Liver (tissue), 9 donors: ENCODE data around the gene SPIRE2. TPM values are rescaled to one million over a fixed set of nuclear protein-coding genes. Genes with fewer than 3 reads are reported as not detected.
"Not testable (repeated sequence)": the region's sequence is repeated elsewhere in the genome, so short reads cannot be mapped to it uniquely, and the experiment has no call there.

Experiments used
- DNase-seq: peaks from one replicate; pipeline ENCODE4 v3.0.0-alpha.2; 2017; ENCODE audit warnings: low spot score
- H3K27ac ChIP-seq, 2 donors: one replicate each; pipeline ENCODE4 v1.7.0; 2013; ENCODE audit warnings: inconsistent platforms in 2 of 2, low read length in 2 of 2, control low read depth in 1 of 2, low read depth in 1 of 2, mild to moderate bottlenecking in 1 of 2
- H3K27me3 ChIP-seq, 4 donors: one replicate each; pipeline versions ENCODE4 v1.6.1 to v1.7.0; 2013; ENCODE audit warnings: low read length in 3 of 4, inconsistent platforms in 1 of 4, mild to moderate bottlenecking in 1 of 4, moderate library complexity in 1 of 4; ENCODE audit not compliant: control insufficient read depth in 4 of 4, insufficient read depth in 4 of 4
- H3K36me3 ChIP-seq, 4 donors: one replicate each; pipeline versions ENCODE4 v1.6.1 to v1.7.0; 2013; ENCODE audit warnings: low read length in 3 of 4, mild to moderate bottlenecking in 3 of 4, low read depth in 1 of 4, moderate library complexity in 1 of 4; ENCODE audit not compliant: control insufficient read depth in 4 of 4, insufficient read depth in 3 of 4
- H3K4me1 ChIP-seq, 4 donors: one replicate each; pipeline versions ENCODE4 v1.6.1 to v1.7.0; 2013; ENCODE audit warnings: low read length in 3 of 4, mild to moderate bottlenecking in 3 of 4, moderate library complexity in 1 of 4; ENCODE audit not compliant: control insufficient read depth in 4 of 4, insufficient read depth in 4 of 4
- H3K4me3 ChIP-seq, 3 donors: one replicate each; pipeline versions ENCODE4 v1.6.1 to v1.7.0; 2013; ENCODE audit warnings: low read length in 3 of 3, control low read depth in 1 of 3, low read depth in 1 of 3, mild to moderate bottlenecking in 1 of 3
- H3K9ac ChIP-seq, 2 donors: one replicate each; pipeline ENCODE4 v1.7.0; 2013; ENCODE audit warnings: low read length in 2 of 2, mild to moderate bottlenecking in 2 of 2, moderate library complexity in 2 of 2, control low read depth in 1 of 2, low read depth in 1 of 2
- H3K9me3 ChIP-seq, 4 donors: one replicate each; pipeline versions ENCODE4 v1.6.1 to v1.7.0; 2013; ENCODE audit warnings: low read length in 3 of 4; ENCODE audit not compliant: control insufficient read depth in 4 of 4
- EGR1 ChIP-seq, 2 donors: IDR thresholded peaks; 2 replicates each; pipeline ENCODE4 v1.6.1; 2016 to 2018; ENCODE audit warnings: antibody characterized with exemption in 2 of 2, low read depth in 2 of 2
- FOXA1 ChIP-seq: IDR thresholded peaks from 2 replicates; pipeline ENCODE4 v1.6.1; 2016; ENCODE audit warnings: antibody characterized with exemption
- FOXA2 ChIP-seq: IDR thresholded peaks from 2 replicates; pipeline ENCODE4 v1.6.1; 2016; ENCODE audit warnings: antibody characterized with exemption
- GABPA ChIP-seq, 2 donors: IDR thresholded peaks in 1 of 2; conservative IDR thresholded peaks in 1 of 2; 2 replicates each; pipeline ENCODE4 v1.6.1; 2016; ENCODE audit warnings: antibody characterized with exemption in 2 of 2, mild to moderate bottlenecking in 1 of 2, moderate library complexity in 1 of 2
- HNF4A ChIP-seq, 2 donors: conservative IDR thresholded peaks; 2 replicates each; pipeline ENCODE4 v1.6.1; 2016; ENCODE audit warnings: antibody characterized with exemption in 2 of 2, mild to moderate bottlenecking in 2 of 2
- HNF4G ChIP-seq: IDR thresholded peaks from 2 replicates; pipeline ENCODE4 v1.6.1; 2016; ENCODE audit warnings: antibody characterized with exemption
- JUND ChIP-seq, 2 donors: IDR thresholded peaks; 2 replicates each; pipeline ENCODE4 v1.6.1; 2016; ENCODE audit warnings: antibody characterized with exemption in 2 of 2
- NR2F2 ChIP-seq: IDR thresholded peaks from 2 replicates; pipeline ENCODE4 v1.6.1; 2016; ENCODE audit warnings: antibody characterized with exemption
- RAD21 ChIP-seq, 2 donors: IDR thresholded peaks; 2 replicates each; pipeline ENCODE4 v1.6.1; 2016; ENCODE audit warnings: antibody characterized with exemption in 2 of 2, mild to moderate bottlenecking in 2 of 2
- TAF1 ChIP-seq: conservative IDR thresholded peaks from 2 replicates; pipeline ENCODE4 v1.6.1; 2016; ENCODE audit warnings: antibody characterized with exemption, mild to moderate bottlenecking
- YY1 ChIP-seq: IDR thresholded peaks from 2 replicates; pipeline ENCODE4 v1.6.1; 2016; ENCODE audit warnings: antibody characterized with exemption, mild to moderate bottlenecking
- WGBS: extraction: QIAGEN DNeasy Blood & Tissue Kit; methylation state at CpG from one replicate; pipeline ENCODE4 v1.1.7; 2013; 5-methylcytosine and 5-hydroxymethylcytosine counted together
- polyA plus RNA-seq, 2 donors: library from polyadenylated mRNA; stranded (reverse) in 1 of 2; unstranded in 1 of 2; fragments of 200-250 nt in 1 of 2; fragments of >200 nt in 1 of 2; fragmentation: Nextera tagmentation in 1 of 2; extraction: Ambion mirVana in 1 of 2; gene quantifications; one replicate each; pipeline versions ENCODE4 v1.2.1 to v1.2.3, GENCODE V29; 2013 to 2015
- total RNA-seq, 2 donors: library from RNA; depleted of rRNA; stranded (reverse); fragments of >200 nt; gene quantifications; one replicate each; pipeline ENCODE4 v1.2.3, GENCODE V29; 2014
- TF ChIP-seq, protein P1 (sequence below): IDR thresholded peaks from 2 replicates; pipeline ENCODE4 v1.6.1; 2016; ENCODE audit warnings: antibody characterized with exemption
- TF ChIP-seq, protein P2 (sequence below): fragments of 150-350 bp; IDR thresholded peaks from 2 replicates; pipeline ENCODE4 v1.5.1; 2017; ENCODE audit warnings: improper control_type of control experiment, low read depth, low read length; ENCODE audit not compliant: missing input control
- donor health status: healthy.
- donor health status: healthy.
- donor health status: healthy.
- donor health status: healthy.
- donor health status: healthy.

The SPIRE2 gene
- total and polyA plus RNA-seq, 4 donors = 1.7 to 7.2 (median 2.9) TPM

DNA sequence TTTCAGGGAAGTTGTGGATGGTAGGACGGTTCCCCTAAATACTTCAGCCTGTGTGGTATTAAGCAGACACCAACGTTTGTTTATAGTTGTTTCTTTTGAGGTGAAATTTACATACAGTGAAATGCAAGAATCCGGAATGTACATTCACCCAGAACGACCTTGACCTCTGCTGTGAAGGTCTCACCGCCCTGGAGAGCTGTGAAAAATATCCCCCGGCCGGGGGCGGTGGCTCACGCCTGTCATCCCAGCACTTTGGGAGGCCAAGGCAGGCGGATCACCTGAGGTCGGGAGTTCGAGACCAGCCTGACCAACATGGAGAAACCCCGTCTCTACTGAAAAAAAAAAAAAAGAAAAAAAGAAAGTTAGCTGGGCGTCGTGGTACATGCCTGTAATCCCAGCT lies 8.2 kb downstream of the SPIRE2 start:
- 84% methylated on average over 15 of the region's 15 CpGs for WGBS
- H3K9ac ChIP-seq, H3K36me3 ChIP-seq, H3K27ac ChIP-seq, H3K4me3 ChIP-seq, DNase-seq, H3K9me3 ChIP-seq, H3K27me3 ChIP-seq: not testable (repeated sequence)
- H3K4me1 ChIP-seq = peaks cover 8 to 16% (median 12%) of the 10 kb centered on the region in 4 donors

DNA sequence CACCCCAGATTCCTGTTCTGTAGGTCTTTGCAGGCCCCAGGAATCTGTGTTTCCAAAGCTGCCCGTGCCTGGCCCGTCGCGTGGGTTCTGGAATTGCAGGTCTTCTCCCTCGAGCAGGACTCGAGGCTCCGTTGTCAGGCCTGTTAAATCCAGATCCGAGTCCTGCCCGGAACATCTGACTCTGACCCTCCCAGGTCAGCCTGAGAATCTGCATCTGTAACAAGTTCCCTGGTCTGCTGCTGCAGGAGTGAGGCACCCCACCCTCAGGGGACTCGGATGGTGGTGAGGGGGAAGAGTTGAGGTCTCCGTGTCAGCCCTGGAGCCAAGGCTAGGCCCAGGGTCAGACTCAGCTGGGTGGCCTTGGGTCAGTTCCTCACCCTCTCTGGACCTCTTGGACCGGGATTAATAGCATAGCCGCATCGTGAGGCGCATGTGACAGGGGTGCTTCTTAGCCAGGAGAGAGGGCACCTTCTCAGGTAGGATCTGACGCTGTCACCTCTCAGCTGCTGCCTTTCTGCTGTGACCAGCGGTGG lies 8.8 kb downstream of the SPIRE2 start:
- no peak for DNase-seq
- peak overlapping the region; percentile 38 to 50 (median 48) for H3K4me3 ChIP-seq
- TF ChIP-seq, protein P1, sequence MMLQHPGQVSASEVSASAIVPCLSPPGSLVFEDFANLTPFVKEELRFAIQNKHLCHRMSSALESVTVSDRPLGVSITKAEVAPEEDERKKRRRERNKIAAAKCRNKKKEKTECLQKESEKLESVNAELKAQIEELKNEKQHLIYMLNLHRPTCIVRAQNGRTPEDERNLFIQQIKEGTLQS = no peak
- TF ChIP-seq HNF4G = no peak
- TF ChIP-seq, protein P2, sequence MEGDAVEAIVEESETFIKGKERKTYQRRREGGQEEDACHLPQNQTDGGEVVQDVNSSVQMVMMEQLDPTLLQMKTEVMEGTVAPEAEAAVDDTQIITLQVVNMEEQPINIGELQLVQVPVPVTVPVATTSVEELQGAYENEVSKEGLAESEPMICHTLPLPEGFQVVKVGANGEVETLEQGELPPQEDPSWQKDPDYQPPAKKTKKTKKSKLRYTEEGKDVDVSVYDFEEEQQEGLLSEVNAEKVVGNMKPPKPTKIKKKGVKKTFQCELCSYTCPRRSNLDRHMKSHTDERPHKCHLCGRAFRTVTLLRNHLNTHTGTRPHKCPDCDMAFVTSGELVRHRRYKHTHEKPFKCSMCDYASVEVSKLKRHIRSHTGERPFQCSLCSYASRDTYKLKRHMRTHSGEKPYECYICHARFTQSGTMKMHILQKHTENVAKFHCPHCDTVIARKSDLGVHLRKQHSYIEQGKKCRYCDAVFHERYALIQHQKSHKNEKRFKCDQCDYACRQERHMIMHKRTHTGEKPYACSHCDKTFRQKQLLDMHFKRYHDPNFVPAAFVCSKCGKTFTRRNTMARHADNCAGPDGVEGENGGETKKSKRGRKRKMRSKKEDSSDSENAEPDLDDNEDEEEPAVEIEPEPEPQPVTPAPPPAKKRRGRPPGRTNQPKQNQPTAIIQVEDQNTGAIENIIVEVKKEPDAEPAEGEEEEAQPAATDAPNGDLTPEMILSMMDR = no peak
- no peak for TF ChIP-seq HNF4A (conservative IDR thresholded peaks at IDR 0.05)
- TF ChIP-seq JUND (IDR thresholded peaks at IDR 0.05) = no peak
- no peak for TF ChIP-seq RAD21 (IDR thresholded peaks at IDR 0.05)
- no peaks in the 10 kb centered on the region for H3K27me3 ChIP-seq
- 74% methylated on average over 17 of the region's 17 CpGs for WGBS
- no peaks in the 10 kb centered on the region for H3K9me3 ChIP-seq
- H3K4me1 ChIP-seq = peaks cover 8 to 16% (median 12%) of the 10 kb centered on the region in 4 donors
- H3K9ac ChIP-seq = no peak overlapping the region
- peak overlapping the region; percentile 64 to 80 for H3K27ac ChIP-seq
- H3K36me3 ChIP-seq = peaks cover 0 to 3% (median 0%) of the 10 kb centered on the region in 4 donors

DNA sequence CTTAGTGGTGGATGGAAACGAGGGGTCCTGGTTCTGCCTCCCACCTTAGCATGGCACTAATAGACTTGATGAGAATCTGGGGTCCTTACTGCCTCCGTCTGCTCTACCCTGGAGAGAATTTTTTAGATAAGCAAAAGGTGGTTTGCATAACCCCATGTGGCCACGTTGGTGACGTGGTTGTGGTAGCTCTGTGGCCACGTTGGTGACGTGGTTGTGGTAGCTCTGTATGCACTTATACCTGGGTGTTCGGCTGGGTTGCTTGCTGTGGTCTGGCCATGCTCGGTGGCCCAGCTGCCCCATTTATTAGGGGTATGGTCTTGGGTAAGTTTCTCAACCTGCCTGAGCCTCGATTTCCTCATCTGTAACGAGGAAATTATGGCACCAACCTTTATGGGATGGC lies 13.0 kb downstream of the SPIRE2 start:
- no peaks in the 10 kb centered on the region for H3K27me3 ChIP-seq
- H3K9ac ChIP-seq = no peak overlapping the region
- no peaks in the 10 kb centered on the region for H3K36me3 ChIP-seq
- no peak for DNase-seq
- H3K4me3 ChIP-seq = no peak overlapping the region
- H3K27ac ChIP-seq = no peak overlapping the region
- H3K4me1 ChIP-seq = peaks cover 8 to 16% (median 12%) of the 10 kb centered on the region in 4 donors
- WGBS = 86% methylated on average over 10 of the region's 10 CpGs
- TF ChIP-seq JUND (IDR thresholded peaks at IDR 0.05) (no peak), RAD21 (IDR thresholded peaks at IDR 0.05) (no peak), GABPA (IDR thresholded peaks at IDR 0.05 in 1 of 2, conservative IDR thresholded peaks at IDR 0.05 in 1 of 2) (no peak), FOXA1 (no peak), TAF1 (no peak), FOXA2 (no peak), EGR1 (IDR thresholded peaks at IDR 0.05; ENCODE audit: low read depth in 2 of 2) (no peak), NR2F2 (no peak), YY1 (no peak)
- TF ChIP-seq, protein P1 = no peak
- H3K9me3 ChIP-seq = no peaks in the 10 kb centered on the region
